HepG2 (cell line): Measurements from ENCODE around the gene IGF2BP3. TPM values are rescaled to one million over a fixed set of nuclear protein-coding genes. Genes with fewer than 3 reads are reported as not detected.

ENCODE experiments used
- AKNA ChIP-seq: sonication (generic); formaldehyde crosslinking; IDR thresholded peaks from 2 replicates; pipeline ENCODE4 v1.4.0; 2020; ENCODE audit warnings: missing genetic modification reagents, borderline replicate concordance
- CSRNP1 ChIP-seq: sonication (generic); formaldehyde crosslinking; IDR thresholded peaks from 2 replicates; pipeline ENCODE4 v1.8.1; 2023; ENCODE audit warnings: mild to moderate bottlenecking, missing genetic modification reagents
- E2F1 ChIP-seq: sonication (generic); formaldehyde crosslinking; IDR thresholded peaks from 2 replicates; pipeline ENCODE4 v1.5.0; 2020; ENCODE audit warnings: missing genetic modification reagents
- EED ChIP-seq: sonication (generic); formaldehyde crosslinking; IDR thresholded peaks from 2 replicates; pipeline ENCODE4 v1.5.0; 2020; ENCODE audit warnings: mild to moderate bottlenecking, missing genetic modification reagents
- HHEX ChIP-seq: IDR thresholded peaks from 2 replicates; pipeline ENCODE4 v1.6.1; 2016; ENCODE audit warnings: control low read depth
- RBM39 ChIP-seq: fragments of 200-400 bp; formaldehyde crosslinking; IDR thresholded peaks from one replicate; pipeline ENCODE4 v1.6.1; 2018; ENCODE audit warnings: antibody characterized with exemption, mild to moderate bottlenecking, low read depth, low read length; ENCODE audit not compliant: poor library complexity, severe bottlenecking
- RFXANK ChIP-seq: IDR thresholded peaks from 2 replicates; pipeline ENCODE4 v1.6.1; 2016
- SIX4 ChIP-seq: sonication (generic); formaldehyde crosslinking; IDR thresholded peaks from 2 replicates; pipeline ENCODE4 v1.4.0; 2020; ENCODE audit warnings: missing genetic modification reagents
- SNRNP70 ChIP-seq: fragments of 200-400 bp; formaldehyde crosslinking; IDR thresholded peaks from 2 replicates; pipeline ENCODE4 v1.6.1; 2017; ENCODE audit warnings: mild to moderate bottlenecking, low read depth, low read length, moderate library complexity
- TFE3 ChIP-seq: IDR thresholded peaks from 2 replicates; pipeline ENCODE4 v1.6.1; 2016
- ZNF619 ChIP-seq: sonication (generic); formaldehyde crosslinking; IDR thresholded peaks from 2 replicates; pipeline ENCODE4 v1.4.0; 2020; ENCODE audit warnings: mild to moderate bottlenecking, missing genetic modification reagents
- ZNF629 ChIP-seq: sonication (generic); formaldehyde crosslinking; conservative IDR thresholded peaks from 2 replicates; pipeline ENCODE4 v1.5.0; 2020; ENCODE audit warnings: missing genetic modification reagents
- polyA plus RNA-seq, 8 experiments: library from polyadenylated mRNA; depleted of rRNA in 3 of 8; stranded (reverse) in 7 of 8; unstranded in 1 of 8; fragments of >200 nt; fragmentation: Illumina TruSeq in 4 of 8; extraction: Trizol in 4 of 8; gene quantifications; 2 replicates each; pipeline versions ENCODE4 v1.2.1 to v1.2.3, GENCODE V29; 2011 to 2016; ENCODE audit warnings: low read depth in 4 of 8, missing spikeins in 1 of 8, mixed read lengths in 1 of 8; ENCODE audit not compliant: insufficient read depth in 1 of 8
- total RNA-seq, 5 experiments: library from RNA; depleted of rRNA; stranded (reverse); fragments of >200 nt; fragmentation: Illumina TruSeq; extraction: Trizol; gene quantifications; 2 replicates each; pipeline ENCODE4 v1.2.3, GENCODE V29; 2016; ENCODE audit warnings: low read depth in 1 of 5
- TF ChIP-seq, protein P1 (sequence below): sonication (generic); formaldehyde crosslinking; IDR thresholded peaks from 2 replicates; pipeline ENCODE4 v1.5.0; 2020; ENCODE audit warnings: mild to moderate bottlenecking, missing genetic modification reagents, borderline replicate concordance
- TF ChIP-seq, protein P2 (sequence below): sonication (generic); formaldehyde crosslinking; IDR thresholded peaks from 2 replicates; pipeline ENCODE4 v1.4.0; 2020; ENCODE audit warnings: mild to moderate bottlenecking, missing genetic modification reagents

The IGF2BP3 gene
- total and polyA plus RNA-seq, 2 of the 13 experiments (the other 11 are each of a cell fraction or from before 2014, with no cell fraction given) = 37.7 to 39.5 TPM

DNA sequence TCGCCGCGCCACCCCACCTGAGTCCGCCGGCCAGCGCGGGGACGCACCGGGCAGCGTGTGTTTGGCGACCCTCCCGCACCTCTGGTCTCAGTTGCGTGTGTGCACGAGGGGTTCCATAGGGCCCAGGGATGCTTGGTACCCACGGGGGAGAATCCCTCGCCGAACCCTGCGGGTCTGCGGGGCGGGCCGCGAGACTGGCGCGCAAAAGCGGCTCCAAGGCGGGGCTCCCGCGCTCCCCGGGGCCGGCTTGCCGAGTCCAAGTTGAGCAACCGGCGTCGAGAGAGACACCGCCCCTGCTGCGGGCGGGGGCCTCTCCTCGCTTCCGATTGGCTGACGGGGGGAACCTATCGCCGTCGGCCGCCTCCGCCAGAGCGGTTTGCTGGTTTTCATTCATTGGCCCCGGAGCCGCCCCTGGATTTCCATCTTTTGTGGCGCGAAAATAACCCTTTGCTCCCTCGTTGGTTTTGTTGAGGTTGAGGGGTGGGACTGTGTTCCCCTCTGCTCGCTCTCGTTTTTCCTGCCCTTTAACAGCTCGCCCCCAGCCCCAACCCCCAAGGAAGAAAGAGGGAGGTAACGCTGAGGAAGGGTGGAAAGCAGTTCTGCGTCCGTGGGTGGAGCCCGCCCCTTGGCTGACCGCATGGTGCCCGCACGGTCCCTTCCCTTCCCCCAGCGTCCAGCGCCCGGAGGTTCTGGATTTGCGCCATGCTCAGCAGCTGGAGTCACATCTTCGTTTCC lies 4.0 kb upstream of the IGF2BP3 start (continued):
- TF ChIP-seq AKNA = peak; percentile 52; the same call in 1 of the 2 replicates
- TF ChIP-seq ZNF629 (CRISPR knock-in tag) = peak; percentile 37; the same call in 1 of the 2 replicates
- TF ChIP-seq ZNF619 (CRISPR knock-in tag) = peak; percentile 77; the same call in 1 of the 2 replicates
- peak; percentile 27 for TF ChIP-seq RBM39
- TF ChIP-seq EED (CRISPR knock-in tag) = peak; percentile 84
- TF ChIP-seq RFXANK = peak; percentile 64; the same call in 1 of the 2 replicates
- no peak for TF ChIP-seq SNRNP70
- TF ChIP-seq, protein P1, sequence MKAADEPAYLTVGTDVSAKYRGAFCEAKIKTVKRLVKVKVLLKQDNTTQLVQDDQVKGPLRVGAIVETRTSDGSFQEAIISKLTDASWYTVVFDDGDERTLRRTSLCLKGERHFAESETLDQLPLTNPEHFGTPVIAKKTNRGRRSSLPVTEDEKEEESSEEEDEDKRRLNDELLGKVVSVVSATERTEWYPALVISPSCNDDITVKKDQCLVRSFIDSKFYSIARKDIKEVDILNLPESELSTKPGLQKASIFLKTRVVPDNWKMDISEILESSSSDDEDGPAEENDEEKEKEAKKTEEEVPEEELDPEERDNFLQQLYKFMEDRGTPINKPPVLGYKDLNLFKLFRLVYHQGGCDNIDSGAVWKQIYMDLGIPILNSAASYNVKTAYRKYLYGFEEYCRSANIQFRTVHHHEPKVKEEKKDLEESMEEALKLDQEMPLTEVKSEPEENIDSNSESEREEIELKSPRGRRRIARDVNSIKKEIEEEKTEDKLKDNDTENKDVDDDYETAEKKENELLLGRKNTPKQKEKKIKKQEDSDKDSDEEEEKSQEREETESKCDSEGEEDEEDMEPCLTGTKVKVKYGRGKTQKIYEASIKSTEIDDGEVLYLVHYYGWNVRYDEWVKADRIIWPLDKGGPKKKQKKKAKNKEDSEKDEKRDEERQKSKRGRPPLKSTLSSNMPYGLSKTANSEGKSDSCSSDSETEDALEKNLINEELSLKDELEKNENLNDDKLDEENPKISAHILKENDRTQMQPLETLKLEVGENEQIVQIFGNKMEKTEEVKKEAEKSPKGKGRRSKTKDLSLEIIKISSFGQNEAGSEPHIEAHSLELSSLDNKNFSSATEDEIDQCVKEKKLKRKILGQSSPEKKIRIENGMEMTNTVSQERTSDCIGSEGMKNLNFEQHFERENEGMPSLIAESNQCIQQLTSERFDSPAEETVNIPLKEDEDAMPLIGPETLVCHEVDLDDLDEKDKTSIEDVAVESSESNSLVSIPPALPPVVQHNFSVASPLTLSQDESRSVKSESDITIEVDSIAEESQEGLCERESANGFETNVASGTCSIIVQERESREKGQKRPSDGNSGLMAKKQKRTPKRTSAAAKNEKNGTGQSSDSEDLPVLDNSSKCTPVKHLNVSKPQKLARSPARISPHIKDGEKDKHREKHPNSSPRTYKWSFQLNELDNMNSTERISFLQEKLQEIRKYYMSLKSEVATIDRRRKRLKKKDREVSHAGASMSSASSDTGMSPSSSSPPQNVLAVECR (CRISPR knock-in tag) = peak; percentile 87; the same call in 1 of the 2 replicates
- TF ChIP-seq, protein P2, sequence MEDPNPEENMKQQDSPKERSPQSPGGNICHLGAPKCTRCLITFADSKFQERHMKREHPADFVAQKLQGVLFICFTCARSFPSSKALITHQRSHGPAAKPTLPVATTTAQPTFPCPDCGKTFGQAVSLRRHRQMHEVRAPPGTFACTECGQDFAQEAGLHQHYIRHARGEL = no peak
- TF ChIP-seq E2F1 (CRISPR knock-in tag) = peak; percentile 98
- TF ChIP-seq HHEX (CRISPR knock-in tag) = no peak
- TF ChIP-seq SIX4 (CRISPR knock-in tag) = no peak
- TF ChIP-seq TFE3 = no peak; the same call in 1 of the 2 replicates
- peak; percentile 84 for TF ChIP-seq CSRNP1
